ENCODE data around the gene CHTF18. TPM values are rescaled to one million over a fixed set of nuclear protein-coding genes. Genes with fewer than 3 reads are reported as not detected.

The CHTF18 gene
- polyA plus RNA-seq, 3 donors, result 0.57 to 13.8 (median 2.2) TPM

DNA sequence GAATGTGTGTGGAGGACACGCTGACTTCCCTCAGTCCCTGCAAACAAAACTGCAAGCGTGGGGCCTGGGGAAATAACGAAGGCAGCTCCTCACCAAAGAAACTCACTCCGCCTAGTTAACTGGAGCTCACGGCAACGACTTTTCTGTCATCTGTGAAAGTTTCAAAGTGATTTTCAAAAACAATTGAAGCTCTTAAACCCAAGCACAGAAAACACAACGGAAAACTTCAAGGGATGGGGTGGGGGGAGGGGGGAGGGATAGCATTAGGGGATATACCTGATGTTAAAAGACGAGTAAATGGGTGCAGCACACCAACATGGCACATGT is 15.3 kb downstream of the CHTF18 start:
- Mint-ChIP-seq H3K4me3 (no peak overlapping the region), H3K27me3 (ENCODE audit: low read depth in 3 of 3) (peaks cover 21 to 54% (median 28%) of the 10 kb centered on the region in 3 donors), H3K27ac (no peak overlapping the region), H3K9me3 (peaks cover 0 to 2% (median 0%) of the 10 kb centered on the region in 7 donors), H3K36me3 (peaks cover 0 to 3% of the 10 kb centered on the region in 2 donors), H3K4me1 (peaks cover 15% of the 10 kb centered on the region)
- Histone ChIP-seq H3K9ac (ENCODE audit: insufficient read depth, low read length, poor library complexity, severe bottlenecking) (no peak overlapping the region), H3K36me3 (replicated peaks in 1 of 2; ENCODE audit: control insufficient read depth in 1 of 2, insufficient read depth in 2 of 2, low read length in 2 of 2) (no peaks in the 10 kb centered on the region), H2AFZ (ENCODE audit: insufficient read depth, low read depth, low read length, poor library complexity, severe bottlenecking) (no peak overlapping the region), H3K27me3 (ENCODE audit: control insufficient read depth in 2 of 2, insufficient read depth in 2 of 2, low read length in 2 of 2) (peaks cover 5 to 35% of the 10 kb centered on the region in 2 donors), H3K27ac (ENCODE audit: low read depth in 1 of 2, low read length in 2 of 2) (no peak overlapping the region), H3K4me2 (replicated peaks; ENCODE audit: extremely low read depth, low read length, poor library complexity, severe bottlenecking) (no peak overlapping the region), H4K20me1 (ENCODE audit: insufficient read depth, low read length) (no peaks in the 10 kb centered on the region), H3K4me1 (ENCODE audit: control insufficient read depth in 1 of 2, insufficient read depth in 2 of 2, low read length in 2 of 2) (peaks cover 8 to 10% of the 10 kb centered on the region in 2 donors), H3K4me3 (replicated peaks in 1 of 3; ENCODE audit: low read depth in 2 of 3, low read length in 3 of 3) (no peak overlapping the region), H3K9me3 (replicated peaks in 1 of 2; ENCODE audit: control insufficient read depth in 1 of 2, insufficient read depth in 1 of 2, low read length in 2 of 2) (no peaks in the 10 kb centered on the region), H3K79me2 (ENCODE audit: insufficient read depth, low read length) (no peaks in the 10 kb centered on the region)
- DNase-seq, result no peak
- TF ChIP-seq, protein P1, sequence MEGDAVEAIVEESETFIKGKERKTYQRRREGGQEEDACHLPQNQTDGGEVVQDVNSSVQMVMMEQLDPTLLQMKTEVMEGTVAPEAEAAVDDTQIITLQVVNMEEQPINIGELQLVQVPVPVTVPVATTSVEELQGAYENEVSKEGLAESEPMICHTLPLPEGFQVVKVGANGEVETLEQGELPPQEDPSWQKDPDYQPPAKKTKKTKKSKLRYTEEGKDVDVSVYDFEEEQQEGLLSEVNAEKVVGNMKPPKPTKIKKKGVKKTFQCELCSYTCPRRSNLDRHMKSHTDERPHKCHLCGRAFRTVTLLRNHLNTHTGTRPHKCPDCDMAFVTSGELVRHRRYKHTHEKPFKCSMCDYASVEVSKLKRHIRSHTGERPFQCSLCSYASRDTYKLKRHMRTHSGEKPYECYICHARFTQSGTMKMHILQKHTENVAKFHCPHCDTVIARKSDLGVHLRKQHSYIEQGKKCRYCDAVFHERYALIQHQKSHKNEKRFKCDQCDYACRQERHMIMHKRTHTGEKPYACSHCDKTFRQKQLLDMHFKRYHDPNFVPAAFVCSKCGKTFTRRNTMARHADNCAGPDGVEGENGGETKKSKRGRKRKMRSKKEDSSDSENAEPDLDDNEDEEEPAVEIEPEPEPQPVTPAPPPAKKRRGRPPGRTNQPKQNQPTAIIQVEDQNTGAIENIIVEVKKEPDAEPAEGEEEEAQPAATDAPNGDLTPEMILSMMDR (IDR thresholded peaks at IDR 0.05), result no peak
- no CpG with 5 or more reads among the region's 8 CpGs for WGBS (ENCODE audit: insufficient coverage)
- intact Hi-C loops (cut with micrococcal nuclease), result no loop called here

GRCh38 chr16:804193-805048 is 16.0 kb downstream of the CHTF18 start:
- Histone ChIP-seq H3K4me3 (replicated peaks in 1 of 3; ENCODE audit: low read depth in 2 of 3, low read length in 3 of 3) (no peak overlapping the region), H2AFZ (ENCODE audit: insufficient read depth, low read depth, low read length, poor library complexity, severe bottlenecking) (no peak overlapping the region), H3K36me3 (replicated peaks in 1 of 2; ENCODE audit: control insufficient read depth in 1 of 2, insufficient read depth in 2 of 2, low read length in 2 of 2) (no peaks in the 10 kb centered on the region), H3K4me1 (ENCODE audit: control insufficient read depth in 1 of 2, insufficient read depth in 2 of 2, low read length in 2 of 2) (peaks cover 8 to 12% of the 10 kb centered on the region in 2 donors), H3K9me3 (replicated peaks in 1 of 2; ENCODE audit: control insufficient read depth in 1 of 2, insufficient read depth in 1 of 2, low read length in 2 of 2) (no peaks in the 10 kb centered on the region), H4K20me1 (ENCODE audit: insufficient read depth, low read length) (no peaks in the 10 kb centered on the region), H3K9ac (ENCODE audit: insufficient read depth, low read length, poor library complexity, severe bottlenecking) (no peak overlapping the region), H3K4me2 (replicated peaks; ENCODE audit: extremely low read depth, low read length, poor library complexity, severe bottlenecking) (no peak overlapping the region), H3K27ac (ENCODE audit: low read depth in 1 of 2, low read length in 2 of 2) (no peak overlapping the region), H3K27me3 (ENCODE audit: control insufficient read depth in 2 of 2, insufficient read depth in 2 of 2, low read length in 2 of 2) (peaks cover 5 to 33% of the 10 kb centered on the region in 2 donors), H3K79me2 (ENCODE audit: insufficient read depth, low read length) (no peaks in the 10 kb centered on the region)
- Mint-ChIP-seq H3K9me3 (peaks cover 0 to 6% (median 0%) of the 10 kb centered on the region in 7 donors), H3K27me3 (ENCODE audit: low read depth in 3 of 3) (peaks cover 18 to 47% (median 28%) of the 10 kb centered on the region in 3 donors), H3K4me3 (no peak overlapping the region), H3K4me1 (peaks cover 15% of the 10 kb centered on the region), H3K36me3 (peaks cover 0 to 3% of the 10 kb centered on the region in 2 donors), H3K27ac (no peak overlapping the region)
- TF ChIP-seq, protein P1 (IDR thresholded peaks at IDR 0.05), result no peak
- DNase-seq, result no peak
- intact Hi-C loops (cut with micrococcal nuclease), result no loop called here
- WGBS (ENCODE audit: insufficient coverage), result 89% methylated on average over 26 of the region's 33 CpGs
